ENCODE measurements around the gene CHURC1.

- no peak for TF ChIP-seq CTCF (IDR thresholded peaks at IDR 0.05)
- no peak for TF ChIP-seq POLR2A (IDR thresholded peaks at IDR 0.05)
Observed at GRCh38 chr14:64928239-64929013, 14.2 kb downstream of the CHURC1 start.
